Myometrial cell (primary cell): Measurements from ENCODE around the gene F8A3. TPM values are rescaled to one million over a fixed set of nuclear protein-coding genes. Genes with fewer than 3 reads are reported as not detected.

ENCODE experiments used
- total RNA-seq: library from RNA; depleted of rRNA; stranded (reverse); fragments of >200 nt; gene quantifications from 2 replicates; pipeline ENCODE4 v1.2.3, GENCODE V29; 2015

Gene F8A3
- total RNA-seq, result 1.2 and 3.5 TPM in 2 replicates

DNA sequence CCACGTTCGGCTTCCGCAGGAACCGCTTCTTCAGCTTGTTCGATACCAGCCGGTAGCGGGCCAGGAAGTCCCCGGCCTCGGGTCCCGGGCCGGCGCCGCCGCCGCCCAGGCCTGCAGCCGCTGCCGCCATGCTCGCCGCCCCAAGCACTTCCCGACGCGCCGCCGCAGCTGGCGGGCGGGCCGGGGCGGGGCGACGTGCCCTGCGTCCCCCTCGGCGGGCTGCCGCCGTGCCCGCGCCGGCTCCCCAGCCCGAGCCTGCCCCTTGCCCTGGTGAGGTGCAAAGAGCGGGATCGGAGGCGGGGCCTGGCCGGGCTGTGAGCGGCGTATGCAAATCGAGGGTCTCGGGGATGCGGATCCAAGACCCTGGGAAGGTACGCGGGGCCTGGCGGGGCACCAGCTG is at the start of gene F8A3:
F8A3 (minus strand) TSS at position 150 of the 400 bp plus-strand sequence; CDS start at position 130, 20 bp downstream.

Other genes with a start within 250 kb of the F8A3 start
- 64.0 and 84.7 TPM in 2 replicates for gene VBP1, start 242.2 kb downstream of the F8A3 start, total RNA-seq
- gene RAB39B, start 194.1 kb downstream of the F8A3 start, total RNA-seq, result 0.35 TPM in 1 of 2 replicates, not detected in the other
- gene CLIC2, start 124.0 kb downstream of the F8A3 start, total RNA-seq, result under 0.01 TPM in 1 of 2 replicates, not detected in the other
- gene F8A2, start 76.5 kb downstream of the F8A3 start, total RNA-seq, result not detected in 2 replicates
- gene SPRY3, start 154.0 kb upstream of the F8A3 start, total RNA-seq, result 0.29 and 0.35 TPM in 2 replicates
- gene TMLHE, start 154.3 kb upstream of the F8A3 start, total RNA-seq, result 5.8 and 9.4 TPM in 2 replicates